Ovary (tissue), 9 donors: ENCODE data around the gene ADORA1. TPM values are rescaled to one million over a fixed set of nuclear protein-coding genes. Genes with fewer than 3 reads are reported as not detected.

Source experiments
- DNase-seq, 5 donors: peaks; one replicate each; pipeline ENCODE4 v3.0.0-alpha.2; 2019 to 2020
- H3K27ac ChIP-seq, 2 donors: fragments of 200-600 bp; one replicate each; pipeline versions ENCODE4 v1.5.1 to v1.8.0; 2019 to 2022
- H3K27me3 ChIP-seq: fragments of 200-600 bp; one replicate; pipeline ENCODE4 v1.8.0; 2022
- H3K36me3 ChIP-seq: fragments of 200-600 bp; sonication (generic); one replicate; pipeline ENCODE4 v1.5.1; 2019
- H3K4me1 ChIP-seq: one replicate; pipeline ENCODE4 v1.8.1; 2013; ENCODE audit warnings: mild to moderate bottlenecking, moderate library complexity; ENCODE audit not compliant: insufficient read depth
- H3K4me3 ChIP-seq: fragments of 200-600 bp; sonication (generic); one replicate; pipeline ENCODE4 v1.5.1; 2017
- H3K9me3 ChIP-seq, 2 donors: fragments of 200-600 bp in 1 of 2; sonication (generic) in 1 of 2; one replicate each; pipeline versions ENCODE4 v1.5.1 to v1.8.1; 2013 to 2019; ENCODE audit warnings: mild to moderate bottlenecking in 1 of 2, moderate library complexity in 1 of 2
- CTCF ChIP-seq, 3 donors: fragments of 450-650 bp in 2 of 3; fragments of 200-600 bp in 1 of 3; IDR thresholded peaks; one replicate each; pipeline versions ENCODE4 v1.5.1 to v1.8.0; 2016 to 2022; ENCODE audit warnings: antibody characterized with exemption in 3 of 3, mild to moderate bottlenecking in 1 of 3
- EP300 ChIP-seq: sonication (generic); formaldehyde crosslinking; IDR thresholded peaks from one replicate; pipeline ENCODE4 v1.6.1; 2017; ENCODE audit warnings: antibody characterized with exemption
- POLR2A ChIP-seq: fragments of 450-650 bp; IDR thresholded peaks from one replicate; pipeline ENCODE4 v1.6.1; 2017; ENCODE audit warnings: antibody characterized with exemption, mild to moderate bottlenecking, moderate library complexity
- WGBS, 3 donors: extraction: QIAGEN DNeasy Blood & Tissue Kit in 1 of 3; methylation state at CpG; one replicate each; pipeline versions ENCODE4 v1.1.5 to v1.1.7; 2013 to 2017; 5-methylcytosine and 5-hydroxymethylcytosine counted together
- intact Hi-C, 4 donors: fragments of 100-400 bp; cut with DNase I; formaldehyde crosslinking; loops; one replicate each; pipeline versions ENCODE4 v1.11.0 to v1.15.1; 2022 to 2023
- polyA plus RNA-seq, 2 donors: library from polyadenylated mRNA; stranded (reverse); fragments of 200-250 nt in 1 of 2; fragments of 350-450 nt in 1 of 2; fragmentation: Illumina TruSeq in 1 of 2; extraction: RNeasy Lipid Tissue Mini Kit (QIAGEN cat#74804) in 1 of 2; gene quantifications; one replicate each; pipeline ENCODE4 v1.2.3, GENCODE V29; 2013 to 2014
- total RNA-seq, 7 donors: library from RNA; depleted of rRNA in 2 of 7; stranded (reverse); fragments of >200 nt in 2 of 7; fragmentation: NEBNext Ultra II Directional in 3 of 7; extraction: Animal tissue kit (Norgen Biotek cat#: 25700) in 3 of 7; gene quantifications; one replicate each; pipeline versions ENCODE4 v1.1.0 to v1.2.4, GENCODE V29; 2016 to 2023
- donor health status: DM: no; HTN: no; CAD: no; lungs with moderate emphysema.
- donor health status: DM: no; HTN: no; CAD: no.
- donor health status: Bipolar disorder and iron deficiency.
- donor health status: DM: yes; HTN: yes; CAD: no.
- donor health status: DM: no; HTN: no; CAD: no.
- donor health status: DM: yes; HTN: yes; CAD: no.

The ADORA1 gene
- total and polyA plus RNA-seq, 9 donors: 0.15 to 1.3 (median 0.60) TPM

- Histone ChIP-seq H3K4me3 (no peak overlapping the region), H3K4me1 (peaks cover 3% of the 10 kb centered on the region), H3K9me3 (no peaks in the 10 kb centered on the region), H3K27ac (no peak overlapping the region), H3K36me3 (no peaks in the 10 kb centered on the region), H3K27me3 (no peaks in the 10 kb centered on the region)
- no peak for DNase-seq
- 53 to 63% (median 58%) methylated on average over 7 of the region's 7 CpGs for WGBS, 3 donors
- intact Hi-C loops: no loop called here
- TF ChIP-seq POLR2A (no peak), EP300 (no peak), CTCF (IDR thresholded peaks at IDR 0.05) (no peak)
Measured at GRCh38 chr1:203189951-203190352, 62.4 kb downstream of the ADORA1 start.

- DNase-seq: no peak
- Histone ChIP-seq H3K4me1 (peaks cover 3% of the 10 kb centered on the region), H3K36me3 (no peaks in the 10 kb centered on the region), H3K9me3 (no peaks in the 10 kb centered on the region), H3K4me3 (no peak overlapping the region), H3K27me3 (no peaks in the 10 kb centered on the region), H3K27ac (no peak overlapping the region)
- WGBS, 3 donors: 97 to 99% (median 98%) methylated on average over 2 of the region's 2 CpGs
- intact Hi-C loops: no loop called here
- no peak for TF ChIP-seq POLR2A
- TF ChIP-seq EP300: no peak
- no peak for TF ChIP-seq CTCF (IDR thresholded peaks at IDR 0.05)
Measured at GRCh38 chr1:203190949-203191348, 63.4 kb downstream of the ADORA1 start.

- DNase-seq: no peak
- Histone ChIP-seq H3K36me3 (no peaks in the 10 kb centered on the region), H3K27me3 (no peaks in the 10 kb centered on the region), H3K4me1 (no peaks in the 10 kb centered on the region), H3K9me3 (no peaks in the 10 kb centered on the region), H3K27ac (no peak overlapping the region), H3K4me3 (no peak overlapping the region)
- WGBS, 3 donors: 80 to 94% (median 86%) methylated on average over 3 of the region's 3 CpGs
- intact Hi-C loops: no loop called here
- TF ChIP-seq CTCF (IDR thresholded peaks at IDR 0.05) (no peak), EP300 (no peak), POLR2A (no peak)
Measured at GRCh38 chr1:203196371-203196770, 68.8 kb downstream of the ADORA1 start.

GRCh38 chr1:203197625-203198024 is 70.1 kb downstream of the ADORA1 start:
- no peak for DNase-seq
- no peaks in the 10 kb centered on the region for H3K36me3 ChIP-seq
- intact Hi-C loops: no loop called here
- H3K9me3 ChIP-seq: no peaks in the 10 kb centered on the region
- H3K27ac ChIP-seq: no peak overlapping the region
- H3K4me1 ChIP-seq: no peaks in the 10 kb centered on the region
- no peak overlapping the region for H3K4me3 ChIP-seq
- no peaks in the 10 kb centered on the region for H3K27me3 ChIP-seq
- TF ChIP-seq CTCF (IDR thresholded peaks at IDR 0.05): no peak
- no peak for TF ChIP-seq EP300
- no peak for TF ChIP-seq POLR2A
- WGBS, 3 donors: 24 to 46% (median 34%) methylated on average over 3 of the region's 3 CpGs

- Histone ChIP-seq H3K27me3 (no peaks in the 10 kb centered on the region), H3K4me3 (no peak overlapping the region), H3K9me3 (no peaks in the 10 kb centered on the region), H3K27ac (no peak overlapping the region), H3K36me3 (no peaks in the 10 kb centered on the region), H3K4me1 (no peaks in the 10 kb centered on the region)
- intact Hi-C loops: no loop called here
- no peak for DNase-seq
- WGBS, 3 donors: 81 to 90% (median 85%) methylated on average over 3 of the region's 3 CpGs
- TF ChIP-seq POLR2A (no peak), EP300 (no peak), CTCF (IDR thresholded peaks at IDR 0.05) (no peak)
Measured at GRCh38 chr1:203199002-203199401, 71.5 kb downstream of the ADORA1 start.
